Brain microvascular endothelial cell (primary cell): ENCODE data around the gene CDK12.

ENCODE experiments used
- DNase-seq: peaks from one replicate; pipeline ENCODE4 v3.0.0-alpha.2; 2020
- H3K27ac ChIP-seq: fragments of 250-450 bp; sonication (Bioruptor Pico); 2 replicates; pipeline ENCODE4 v1.5.1; 2020; ENCODE audit warnings: mild to moderate bottlenecking, moderate library complexity
- H3K27me3 ChIP-seq: fragments of 250-450 bp; sonication (Bioruptor Pico); replicated peaks from 2 replicates; pipeline ENCODE4 v1.5.1; 2020; ENCODE audit warnings: mild to moderate bottlenecking
- H3K36me3 ChIP-seq: fragments of 250-450 bp; sonication (Bioruptor Pico); replicated peaks from 2 replicates; pipeline ENCODE4 v1.5.1; 2020; ENCODE audit warnings: mild to moderate bottlenecking
- H3K4me3 ChIP-seq: 2 replicates; pipeline ENCODE4 v1.5.1; 2011; ENCODE audit warnings: low read depth, mild to moderate bottlenecking, control low read depth, low read length, moderate library complexity
- CTCF ChIP-seq: IDR thresholded peaks from 2 replicates; pipeline ENCODE4 v1.5.1; 2011; ENCODE audit warnings: low read depth, mild to moderate bottlenecking, moderate library complexity, low read length, control low read depth, inconsistent platforms; ENCODE audit errors: missing control alignments
- in situ Hi-C: cut with HindIII; loops from 2 replicates; pipeline ENCODE4 v1.10.0; 2017; ENCODE audit warnings: low sequenced_read_pairs, low pct_ligation_motif_present

CDK12 gene

GRCh38 chr17:39517224-39517623 is 55.9 kb downstream of the CDK12 start:
- no peak overlapping the region for H3K4me3 ChIP-seq
- H3K27ac ChIP-seq, result no peak overlapping the region
- H3K27me3 ChIP-seq, result no peaks in the 10 kb centered on the region
- in situ Hi-C loops, result no loop called here
- peaks cover 72% of the 10 kb centered on the region for H3K36me3 ChIP-seq
- DNase-seq, result peak; percentile 63
- TF ChIP-seq CTCF, result no peak

- no peaks in the 10 kb centered on the region for H3K27me3 ChIP-seq
- peaks cover 70% of the 10 kb centered on the region for H3K36me3 ChIP-seq
- no peak overlapping the region for H3K4me3 ChIP-seq
- in situ Hi-C loops, result no loop called here
- H3K27ac ChIP-seq, result no peak overlapping the region
- TF ChIP-seq CTCF, result no peak
- DNase-seq, result no peak
These were observed 64.7 kb downstream of the CDK12 start for GRCh38 chr17:39525801-39526506.

GRCh38 chr17:39527220-39527813 is 66.0 kb downstream of the CDK12 start:
- peak; percentile 9 for DNase-seq
- peak; percentile 54 for TF ChIP-seq CTCF
- in situ Hi-C loops, result no loop called here
- Histone ChIP-seq H3K27me3 (no peaks in the 10 kb centered on the region), H3K27ac (no peak overlapping the region), H3K4me3 (no peak overlapping the region), H3K36me3 (peaks cover 66% of the 10 kb centered on the region)

GRCh38 chr17:39529455-39529854 is 68.2 kb downstream of the CDK12 start:
- no peak for TF ChIP-seq CTCF
- Histone ChIP-seq H3K36me3 (peaks cover 45% of the 10 kb centered on the region), H3K4me3 (no peak overlapping the region), H3K27me3 (no peaks in the 10 kb centered on the region), H3K27ac (no peak overlapping the region)
- no peak for DNase-seq
- in situ Hi-C loops, result no loop called here

GRCh38 chr17:39530513-39530912 is 69.2 kb downstream of the CDK12 start:
- Histone ChIP-seq H3K27me3 (no peaks in the 10 kb centered on the region), H3K4me3 (no peak overlapping the region), H3K36me3 (peaks cover 37% of the 10 kb centered on the region), H3K27ac (no peak overlapping the region)
- no peak for TF ChIP-seq CTCF
- in situ Hi-C loops, result no loop called here
- DNase-seq, result no peak
